ENCODE data around the gene NPLOC4. TPM values are rescaled to one million over a fixed set of nuclear protein-coding genes. Genes with fewer than 3 reads are reported as not detected.

NPLOC4 gene
- polyA plus RNA-seq, 1 of the 3 experiments (the other 2 are of a cell fraction): 88.6 TPM

- WGBS (ENCODE audit: low lambda C conversion rate): 35% methylated on average over 17 of the region's 17 CpGs
- H4K20me1 ChIP-seq (ENCODE audit: insufficient read depth): peaks cover 16% of the 10 kb centered on the region
- H3K27ac ChIP-seq (ENCODE audit: low read depth in 2 of 2, low read length in 1 of 2): peak overlapping the region; percentile 29 to 67; a peak in 3 of 4 replicates
- no peak overlapping the region for H2AFZ ChIP-seq (ENCODE audit: low read depth)
- H3K79me2 ChIP-seq (ENCODE audit: insufficient read depth): peaks cover 79% of the 10 kb centered on the region
- H3F3A ChIP-seq (replicated peaks; ENCODE audit: insufficient read depth): peaks cover 30% of the 10 kb centered on the region
- DNase-seq: no peak
- H3K4me1 ChIP-seq (ENCODE audit: control insufficient read depth in 1 of 2, insufficient read depth in 2 of 2, low read depth in 1 of 2, low read length in 1 of 2): peaks cover 28 to 49% of the 10 kb centered on the region in 2 experiments
- H3K4me2 ChIP-seq: peak overlapping the region; percentile 65
- POLR2A ChIA-PET: no interaction called here
- peak overlapping the region in 1 of 2 experiments; percentile 3; a peak in 1 of 4 replicates for H3K4me3 ChIP-seq (ENCODE audit: low read depth in 2 of 2, low read length in 1 of 2)
- H3K27me3 ChIP-seq (ENCODE audit: insufficient read depth): no peaks in the 10 kb centered on the region
- no peaks in the 10 kb centered on the region for H3K9me3 ChIP-seq
- peaks cover 27 to 61% of the 10 kb centered on the region in 2 experiments for H3K36me3 ChIP-seq (replicated peaks in 1 of 2; ENCODE audit: control insufficient read depth in 1 of 2, insufficient read depth in 2 of 2, low read length in 1 of 2)
- H3K9me2 ChIP-seq: no peaks in the 10 kb centered on the region
- CTCF ChIA-PET: interaction anchor here (1.3 to 2.1 kb wide), 2 partner anchors 9 to 25 kb away, joined by 4 to 16 read pairs; no protein-coding TSS in a partner anchor
- H3K9ac ChIP-seq: no peak overlapping the region
- TF ChIP-seq FOSL2 (IDR thresholded peaks at IDR 0.05; ENCODE audit: borderline replicate concordance, low read depth) (peak; percentile 93), RAD21 (IDR thresholded peaks at IDR 0.05; ENCODE audit: low read length) (no peak), USF2 (IDR thresholded peaks at IDR 0.05; ENCODE audit: borderline replicate concordance, low read depth, low read length) (no peak), TCF12 (IDR thresholded peaks at IDR 0.05) (peak; percentile 82), YY1 (IDR thresholded peaks at IDR 0.05; ENCODE audit: low read depth) (no peak), EZH2phosphoT487 (IDR thresholded peaks at IDR 0.05; ENCODE audit: borderline replicate concordance, low read depth) (no peak), TEAD4 (IDR thresholded peaks at IDR 0.05; ENCODE audit: borderline replicate concordance, insufficient read depth) (peak; percentile 60; the same call in 1 of the 2 replicates), MXI1 (IDR thresholded peaks at IDR 0.05; ENCODE audit: low read depth, low read length) (no peak), REST (IDR thresholded peaks at IDR 0.05; ENCODE audit: low read depth, low read length) (no peak), RXRA (IDR thresholded peaks at IDR 0.05; ENCODE audit: borderline replicate concordance, low read depth) (no peak; the same call in 1 of the 2 replicates), CHD2 (IDR thresholded peaks at IDR 0.05; ENCODE audit: low read length, partially characterized antibody) (no peak), EP300 (IDR thresholded peaks at IDR 0.05; ENCODE audit: borderline replicate concordance in 1 of 2, low read depth in 1 of 2, low read length in 1 of 2) (peak in 1 of 2 experiments; percentile 77; a peak in 1 of 4 replicates), ELF1 (IDR thresholded peaks at IDR 0.05) (no peak), NFIC (IDR thresholded peaks at IDR 0.05; ENCODE audit: borderline replicate concordance) (peak; percentile 97), FOXJ3 (CRISPR knock-in tag; IDR thresholded peaks at IDR 0.05) (no peak), FOXM1 (IDR thresholded peaks at IDR 0.05; ENCODE audit: low read depth) (no peak), POLR2AphosphoS5 (IDR thresholded peaks at IDR 0.05; ENCODE audit: low read depth, low read length) (peak; percentile 62; the same call in 1 of the 2 replicates), SMC3 (IDR thresholded peaks at IDR 0.05; ENCODE audit: low read depth, low read length) (no peak), IRF3 (IDR thresholded peaks at IDR 0.05; ENCODE audit: low read depth, low read length) (no peak)
- TF ChIP-seq, protein P1, sequence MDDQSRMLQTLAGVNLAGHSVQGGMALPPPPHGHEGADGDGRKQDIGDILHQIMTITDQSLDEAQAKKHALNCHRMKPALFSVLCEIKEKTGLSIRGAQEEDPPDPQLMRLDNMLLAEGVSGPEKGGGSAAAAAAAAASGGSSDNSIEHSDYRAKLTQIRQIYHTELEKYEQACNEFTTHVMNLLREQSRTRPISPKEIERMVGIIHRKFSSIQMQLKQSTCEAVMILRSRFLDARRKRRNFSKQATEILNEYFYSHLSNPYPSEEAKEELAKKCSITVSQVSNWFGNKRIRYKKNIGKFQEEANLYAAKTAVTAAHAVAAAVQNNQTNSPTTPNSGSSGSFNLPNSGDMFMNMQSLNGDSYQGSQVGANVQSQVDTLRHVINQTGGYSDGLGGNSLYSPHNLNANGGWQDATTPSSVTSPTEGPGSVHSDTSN (IDR thresholded peaks at IDR 0.05): peak; percentile 71
- TF ChIP-seq, protein P2, sequence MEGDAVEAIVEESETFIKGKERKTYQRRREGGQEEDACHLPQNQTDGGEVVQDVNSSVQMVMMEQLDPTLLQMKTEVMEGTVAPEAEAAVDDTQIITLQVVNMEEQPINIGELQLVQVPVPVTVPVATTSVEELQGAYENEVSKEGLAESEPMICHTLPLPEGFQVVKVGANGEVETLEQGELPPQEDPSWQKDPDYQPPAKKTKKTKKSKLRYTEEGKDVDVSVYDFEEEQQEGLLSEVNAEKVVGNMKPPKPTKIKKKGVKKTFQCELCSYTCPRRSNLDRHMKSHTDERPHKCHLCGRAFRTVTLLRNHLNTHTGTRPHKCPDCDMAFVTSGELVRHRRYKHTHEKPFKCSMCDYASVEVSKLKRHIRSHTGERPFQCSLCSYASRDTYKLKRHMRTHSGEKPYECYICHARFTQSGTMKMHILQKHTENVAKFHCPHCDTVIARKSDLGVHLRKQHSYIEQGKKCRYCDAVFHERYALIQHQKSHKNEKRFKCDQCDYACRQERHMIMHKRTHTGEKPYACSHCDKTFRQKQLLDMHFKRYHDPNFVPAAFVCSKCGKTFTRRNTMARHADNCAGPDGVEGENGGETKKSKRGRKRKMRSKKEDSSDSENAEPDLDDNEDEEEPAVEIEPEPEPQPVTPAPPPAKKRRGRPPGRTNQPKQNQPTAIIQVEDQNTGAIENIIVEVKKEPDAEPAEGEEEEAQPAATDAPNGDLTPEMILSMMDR (IDR thresholded peaks at IDR 0.05): peak; percentile 34
- TF ChIP-seq, protein P3, sequence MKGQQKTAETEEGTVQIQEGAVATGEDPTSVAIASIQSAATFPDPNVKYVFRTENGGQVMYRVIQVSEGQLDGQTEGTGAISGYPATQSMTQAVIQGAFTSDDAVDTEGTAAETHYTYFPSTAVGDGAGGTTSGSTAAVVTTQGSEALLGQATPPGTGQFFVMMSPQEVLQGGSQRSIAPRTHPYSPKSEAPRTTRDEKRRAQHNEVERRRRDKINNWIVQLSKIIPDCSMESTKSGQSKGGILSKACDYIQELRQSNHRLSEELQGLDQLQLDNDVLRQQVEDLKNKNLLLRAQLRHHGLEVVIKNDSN (IDR thresholded peaks at IDR 0.05; ENCODE audit: borderline replicate concordance, low read depth): no peak
- TF ChIP-seq, protein P4, sequence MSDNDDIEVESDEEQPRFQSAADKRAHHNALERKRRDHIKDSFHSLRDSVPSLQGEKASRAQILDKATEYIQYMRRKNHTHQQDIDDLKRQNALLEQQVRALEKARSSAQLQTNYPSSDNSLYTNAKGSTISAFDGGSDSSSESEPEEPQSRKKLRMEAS (IDR thresholded peaks at IDR 0.05; ENCODE audit: low read depth): peak; percentile 60; the same call in 1 of the 2 replicates
Measured at GRCh38 chr17:81576621-81577277, 60.2 kb downstream of the NPLOC4 start.

All from SK-N-SH (cell line).